K562 (cell line): ENCODE results near the gene SIRT5. TPM values are rescaled to one million over a fixed set of nuclear protein-coding genes. Genes with fewer than 3 reads are reported as not detected.
A peak's percentile ranks its signal among the peaks of the same experiment; 100 is the strongest.

ENCODE experiments used
- BHLHE40 ChIP-seq: IDR thresholded peaks from 2 replicates; pipeline ENCODE4 v1.6.1; 2011; ENCODE audit warnings: low read length, improper control_type of control experiment
- CBFA2T2 ChIP-seq: fragments of 450-650 bp; conservative IDR thresholded peaks from 2 replicates; pipeline ENCODE4 v1.6.1; 2017; ENCODE audit warnings: mild to moderate bottlenecking
- COPS2 ChIP-seq: fragments of 450-650 bp; conservative IDR thresholded peaks from 2 replicates; pipeline ENCODE4 v1.6.1; 2016; ENCODE audit warnings: mild to moderate bottlenecking, moderate library complexity
- E4F1 ChIP-seq: fragments of 250-450 bp; sonication (Bioruptor Pico); IDR thresholded peaks from 2 replicates; pipeline ENCODE4 v1.5.0; 2021; ENCODE audit warnings: mild to moderate bottlenecking, borderline replicate concordance
- EP400 ChIP-seq: fragments of 450-650 bp; IDR thresholded peaks from 2 replicates; pipeline ENCODE4 v1.6.1; 2017; ENCODE audit warnings: antibody characterized with exemption, mild to moderate bottlenecking, moderate library complexity
- ERF ChIP-seq: fragments of 450-650 bp; formaldehyde crosslinking; IDR thresholded peaks from 2 replicates; pipeline ENCODE4 v1.4.0; 2020; ENCODE audit warnings: mild to moderate bottlenecking, mixed read lengths
- FOXK1 ChIP-seq: sonication (generic); formaldehyde crosslinking; IDR thresholded peaks from 2 replicates; pipeline ENCODE4 v1.8.0; 2022; ENCODE audit warnings: missing genetic modification reagents, mild to moderate bottlenecking, borderline replicate concordance
- ILK ChIP-seq: fragments of 450-650 bp; IDR thresholded peaks from 2 replicates; pipeline ENCODE4 v1.6.1; 2016; ENCODE audit warnings: missing genetic modification characterization, low read depth, mild to moderate bottlenecking, missing compliant biosample characterization, moderate library complexity, borderline replicate concordance
- NR0B1 ChIP-seq: fragments of 450-650 bp; IDR thresholded peaks from one replicate; pipeline ENCODE4 v1.6.1; 2018; ENCODE audit warnings: mild to moderate bottlenecking, moderate library complexity; ENCODE audit not compliant: partially characterized antibody
- POLR2AphosphoS5 ChIP-seq: IDR thresholded peaks from 2 replicates; pipeline ENCODE4 v1.6.1; 2011; ENCODE audit warnings: mild to moderate bottlenecking, low read depth, low read length, moderate library complexity; ENCODE audit not compliant: control insufficient read depth, insufficient read depth
- SMAD2 ChIP-seq: fragments of 150-350 bp; IDR thresholded peaks from 2 replicates; pipeline ENCODE4 v1.6.1; 2014; ENCODE audit warnings: low read depth, mild to moderate bottlenecking, low read length
- USF2 ChIP-seq: sonication (generic); formaldehyde crosslinking; IDR thresholded peaks from 2 replicates; pipeline ENCODE4 v1.5.0; 2020; ENCODE audit warnings: missing genetic modification reagents
- ZNF224 ChIP-seq: sonication (generic); formaldehyde crosslinking; IDR thresholded peaks from 2 replicates; pipeline ENCODE4 v1.8.0; 2022; ENCODE audit warnings: mild to moderate bottlenecking, missing genetic modification reagents
- ZNF354B ChIP-seq: fragments of 250-450 bp; sonication (Bioruptor Pico); IDR thresholded peaks from 2 replicates; pipeline ENCODE4 v1.4.0; 2020
- ZNF655 ChIP-seq: fragments of 250-450 bp; sonication (Bioruptor Pico); IDR thresholded peaks from 2 replicates; pipeline ENCODE4 v1.5.0; 2021
- polyA plus RNA-seq, 8 experiments: library from polyadenylated mRNA; depleted of rRNA in 4 of 8; stranded (reverse) in 5 of 8; unstranded in 3 of 8; fragments of >200 nt; fragmentation: Nextera tagmentation in 2 of 8; fragmentation: Illumina TruSeq in 1 of 8; extraction: Ambion mirVana in 2 of 8; extraction: Trizol in 1 of 8; gene quantifications; 2 replicates each; pipeline versions ENCODE4 v1.2.1 to v1.2.3, GENCODE V29; 2011 to 2014; ENCODE audit warnings: inconsistent platforms in 1 of 8, missing spikeins in 1 of 8
- total RNA-seq, 7 experiments: library from RNA; depleted of rRNA in 6 of 7; stranded (reverse); fragments of >200 nt in 6 of 7; fragmentation: Illumina TruSeq in 2 of 7; extraction: Trizol in 2 of 7; gene quantifications; 2 replicates each; pipeline versions ENCODE4 v1.2.1 to v1.2.3, GENCODE V29; 2011 to 2021; ENCODE audit warnings: low replicate concordance in 1 of 7

Gene SIRT5
- total and polyA plus RNA-seq, 9 of the 15 experiments (the other 6 are each of a cell fraction or from before 2014, with no cell fraction given), result 2.1 to 15.7 (median 11.4) TPM

- TF ChIP-seq NR0B1, result no peak
- TF ChIP-seq FOXK1 (CRISPR knock-in tag), result peak; percentile 73
- TF ChIP-seq ILK (tag), result no peak
- TF ChIP-seq USF2, result 0 out of 2 replicates have a peak, but pooled peaks have one; percentile 9
- TF ChIP-seq E4F1, result no peak
- no peak for TF ChIP-seq SMAD2
- TF ChIP-seq POLR2AphosphoS5, result no peak
- peak; percentile 53; the same call in 1 of the 2 replicates for TF ChIP-seq ZNF354B (CRISPR knock-in tag)
- 0 out of 2 replicates have a peak, but pooled peaks have one; percentile 56 for TF ChIP-seq ZNF224
- no peak for TF ChIP-seq ERF (CRISPR knock-in tag)
- peak; percentile 41; the same call in 1 of the 2 replicates for TF ChIP-seq BHLHE40
- peak; percentile 9; the same call in 1 of the 2 replicates for TF ChIP-seq EP400
- no peak for TF ChIP-seq CBFA2T2
- TF ChIP-seq ZNF655 (CRISPR knock-in tag), result no peak
- TF ChIP-seq COPS2, result no peak
Observed at GRCh38 chr6:13573669-13574110, 711 bp upstream of the SIRT5 start (continued).
